IMR-90 (cell line): Measurements from ENCODE around the gene CLDN6. TPM values are rescaled to one million over a fixed set of nuclear protein-coding genes. Genes with fewer than 3 reads are reported as not detected.

Experiments used
- ATAC-seq: fragments of 200-7000 bp; cut with Tn5 transposase; 2 replicates; pipeline ENCODE4 v1.9.1; 2020; ENCODE audit warnings: low read depth, mild to moderate bottlenecking, moderate library complexity
- BruUV-seq: library from RNA; stranded (reverse); fragments of 400-500 nt; replicated peaks from 2 replicates; lab custom pipeline; 2021; lab: Mats Ljungman, UMichigan
- CTCF ChIA-PET: fragments of 300-600 bp; formaldehyde crosslinking; extraction: SDS; loops from one replicate; lab custom pipeline; 2021; ENCODE audit warnings: antibody characterized with exemption; lab: Yijun Ruan, JAX
- POLR2A ChIA-PET: fragments of 300-600 bp; sonication (Branson Sonifier 250); formaldehyde crosslinking; loops from one replicate; lab custom pipeline; 2022; ENCODE audit warnings: antibody characterized with exemption; ENCODE audit not compliant: unreplicated experiment; lab: Charles Lee
- DNase-seq: peaks from one replicate; pipeline ENCODE4 v3.0.0; 2013
- H2AFZ ChIP-seq: replicated peaks from 2 replicates; pipeline ENCODE3; 2013; ENCODE audit warnings: low read length, mild to moderate bottlenecking; ENCODE audit not compliant: poor library complexity
- H2AK5ac ChIP-seq: 2 replicates; pipeline ENCODE4 v1.6.1; 2013; ENCODE audit warnings: low read depth, low read length, inconsistent platforms
- H2AK9ac ChIP-seq: replicated peaks from 2 replicates; pipeline ENCODE3; 2013; ENCODE audit warnings: mild to moderate bottlenecking, low read depth, low read length, moderate library complexity; ENCODE audit not compliant: poor library complexity
- H2BK120ac ChIP-seq: 2 replicates; pipeline ENCODE4 v1.6.1; 2013; ENCODE audit warnings: low read depth, low read length, inconsistent platforms
- H2BK15ac ChIP-seq: 3 replicates; pipeline ENCODE4 v1.6.1; 2013; ENCODE audit warnings: low read depth, low read length, inconsistent platforms
- H2BK20ac ChIP-seq: 2 replicates; pipeline ENCODE4 v1.6.1; 2013; ENCODE audit warnings: low read depth, mild to moderate bottlenecking, inconsistent platforms, low read length, moderate library complexity
- H2BK5ac ChIP-seq: 2 replicates; pipeline ENCODE4 v1.6.1; 2013; ENCODE audit warnings: mild to moderate bottlenecking, low read depth, low read length, inconsistent platforms; ENCODE audit not compliant: poor library complexity, severe bottlenecking
- H3K14ac ChIP-seq: replicated peaks from 2 replicates; pipeline ENCODE4 v1.6.1; 2013; ENCODE audit warnings: low read depth, low read length, inconsistent platforms
- H3K18ac ChIP-seq: 2 replicates; pipeline ENCODE4 v1.6.1; 2013; ENCODE audit warnings: low read depth, low read length, control low read depth
- H3K23ac ChIP-seq: 2 replicates; pipeline ENCODE4 v1.6.1; 2013; ENCODE audit warnings: low read depth, low read length, inconsistent platforms
- H3K27ac ChIP-seq: 2 replicates; pipeline ENCODE4 v1.5.1; 2013; ENCODE audit warnings: mild to moderate bottlenecking, control low read depth, low read length; ENCODE audit not compliant: insufficient read depth
- H3K27me3 ChIP-seq: 2 replicates; pipeline ENCODE4 v1.6.1; 2013; ENCODE audit warnings: low read length; ENCODE audit not compliant: control insufficient read depth, insufficient read depth
- H3K36me3 ChIP-seq: 2 replicates; pipeline ENCODE4 v1.6.1; 2013; ENCODE audit warnings: low read length, mixed read lengths; ENCODE audit not compliant: control insufficient read depth, insufficient read depth
- H3K4ac ChIP-seq: 2 replicates; pipeline ENCODE4 v1.6.1; 2013; ENCODE audit warnings: low read depth, low read length, inconsistent platforms
- H3K4me1 ChIP-seq: 2 replicates; pipeline ENCODE4 v1.6.1; 2013; ENCODE audit warnings: low read length, mixed read lengths; ENCODE audit not compliant: control insufficient read depth, insufficient read depth
- H3K4me2 ChIP-seq: 2 replicates; pipeline ENCODE4 v1.6.1; 2013; ENCODE audit warnings: low read depth, mild to moderate bottlenecking, control low read depth, low read length, moderate library complexity
- H3K4me3 ChIP-seq: 2 replicates; pipeline ENCODE4 v1.5.1; 2013; ENCODE audit warnings: low read depth, mild to moderate bottlenecking, control low read depth, low read length, moderate library complexity; ENCODE audit not compliant: insufficient read depth
- H3K56ac ChIP-seq: 2 replicates; pipeline ENCODE4 v1.6.1; 2013; ENCODE audit warnings: low read length, inconsistent platforms; ENCODE audit not compliant: insufficient read depth; ENCODE audit errors: extremely low read depth
- H3K79me1 ChIP-seq, 2 experiments: 2 replicates each; pipeline ENCODE4 v1.6.1; 2013; ENCODE audit warnings: low read length in 2 of 2, inconsistent platforms in 1 of 2, low read depth in 1 of 2
- H3K9ac ChIP-seq: 2 replicates; pipeline ENCODE4 v1.6.1; 2013; ENCODE audit warnings: low read depth, low read length, control low read depth
- H3K9me1 ChIP-seq: 2 replicates; pipeline ENCODE4 v1.6.1; 2013; ENCODE audit warnings: low read length, inconsistent platforms; ENCODE audit not compliant: insufficient read depth
- H3K9me3 ChIP-seq: 2 replicates; pipeline ENCODE4 v1.6.1; 2013; ENCODE audit warnings: low read length; ENCODE audit not compliant: control insufficient read depth, insufficient read depth
- H4K20me1 ChIP-seq: 2 replicates; pipeline ENCODE4 v1.6.1; 2013; ENCODE audit warnings: low read length, inconsistent platforms; ENCODE audit not compliant: insufficient read depth
- H4K5ac ChIP-seq: 2 replicates; pipeline ENCODE4 v1.6.1; 2013; ENCODE audit warnings: mild to moderate bottlenecking, low read depth, low read length, control low read depth
- H4K8ac ChIP-seq, 2 experiments: 2 replicates each; pipeline ENCODE4 v1.6.1; 2013; ENCODE audit warnings: low read depth in 2 of 2, low read length in 2 of 2, control low read depth in 1 of 2, inconsistent platforms in 1 of 2
- H4K91ac ChIP-seq: 2 replicates; pipeline ENCODE4 v1.6.1; 2013; ENCODE audit warnings: low read depth, low read length, inconsistent platforms; ENCODE audit not compliant: insufficient read depth
- CTCF ChIP-seq: conservative IDR thresholded peaks from 2 replicates; pipeline ENCODE4 v1.5.1; 2012; ENCODE audit warnings: mild to moderate bottlenecking, low read depth, low read length, improper control_type of control experiment
- ELK1 ChIP-seq: fragments of 150-350 bp; IDR thresholded peaks from 2 replicates; pipeline ENCODE4 v1.6.1; 2016; ENCODE audit warnings: low read depth, mild to moderate bottlenecking, low read length, moderate library complexity, borderline replicate concordance
- RAD21 ChIP-seq: IDR thresholded peaks from 2 replicates; pipeline ENCODE4 v1.6.1; 2012; ENCODE audit warnings: low read length, improper control_type of control experiment
- USF2 ChIP-seq: fragments of 150-350 bp; IDR thresholded peaks from 2 replicates; pipeline ENCODE4 v1.6.1; 2017; ENCODE audit warnings: mild to moderate bottlenecking, antibody characterized with exemption, low read length, low read depth
- WGBS, 2 experiments: methylation state at CpG; one replicate each; pipeline versions ENCODE4 v1.1.5 to v1.1.7; 2013; ENCODE audit warnings: missing lambda C conversion rate in 2 of 2; ENCODE audit not compliant: insufficient read length in 1 of 2; ENCODE audit errors: extremely low coverage in 2 of 2; 5-methylcytosine and 5-hydroxymethylcytosine counted together
- dilution Hi-C: fragments of 300-500 bp; cut with HindIII; formaldehyde crosslinking; loops from one replicate; pipeline ENCODE4 v1.14.3; 2018; ENCODE audit warnings: low sequenced_read_pairs; ENCODE audit not compliant: unreplicated experiment
- in situ Hi-C: fragments of 300-500 bp; cut with MboI; formaldehyde crosslinking; loops from 3 replicates; pipeline ENCODE4 v1.14.3; 2019; ENCODE audit warnings: low sequenced_read_pairs, inconsistent platforms, mixed read lengths
- intact Hi-C: fragments of 100-400 bp; cut with micrococcal nuclease; formaldehyde crosslinking; loops from 2 replicates; pipeline ENCODE4 v1.10.0; 2022
- polyA plus RNA-seq, 3 experiments: library from polyadenylated mRNA; depleted of rRNA; stranded (reverse); fragments of >200 nt; gene quantifications; 2 replicates each; pipeline ENCODE4 v1.2.3, GENCODE V29; 2012; ENCODE audit warnings: low replicate concordance in 1 of 3
- total RNA-seq: library from RNA; depleted of rRNA; stranded (reverse); fragments of >200 nt; gene quantifications from 2 replicates; pipeline ENCODE4 v1.2.3, GENCODE V29; 2012

The CLDN6 gene
- total and polyA plus RNA-seq, 2 of the 4 experiments (the other 2 are of a cell fraction), result 0.14 TPM; not detected in 1

GRCh38 chr16:2966808-2967191 is 51.2 kb downstream of the CLDN6 start:
- ChIA-PET CTCF (no interaction called here), POLR2A (no interaction called here)
- H3K4me3 ChIP-seq, result no peak overlapping the region
- H3K4me1 ChIP-seq, result peaks cover 7% of the 10 kb centered on the region; the same call in 1 of the 2 replicates
- H3K23ac ChIP-seq, result no peak overlapping the region
- peaks cover 5 to 20% of the 10 kb centered on the region in 2 experiments; a peak in 3 of 4 replicates for H3K79me1 ChIP-seq
- no peak overlapping the region for H3K27ac ChIP-seq
- no peak overlapping the region for H3K56ac ChIP-seq
- peaks cover 33% of the 10 kb centered on the region for H4K20me1 ChIP-seq
- no peak overlapping the region for H3K18ac ChIP-seq
- H3K4me2 ChIP-seq, result no peak overlapping the region
- H4K5ac ChIP-seq, result no peak overlapping the region
- no peak overlapping the region for H2BK120ac ChIP-seq
- ATAC-seq, result no peak
- in situ Hi-C loops, result no loop called here
- dilution Hi-C loops, result no loop called here
- DNase-seq, result no peak
- H2AFZ ChIP-seq, result peak overlapping the region; percentile 3
- no peak overlapping the region for H2BK15ac ChIP-seq
- no peak overlapping the region for H2BK20ac ChIP-seq
- no TSS peak for BruUV-seq
- peaks cover under 1% of the 10 kb centered on the region; the same call in 1 of the 2 replicates for H3K36me3 ChIP-seq
- no peak overlapping the region for H2BK5ac ChIP-seq
- no peak overlapping the region for H2AK5ac ChIP-seq
- TF ChIP-seq ELK1 (no peak), CTCF (no peak), RAD21 (no peak), USF2 (no peak)
- H3K4ac ChIP-seq, result no peak overlapping the region
- no peaks in the 10 kb centered on the region; the same call in 1 of the 2 replicates for H3K9me3 ChIP-seq
- H3K27me3 ChIP-seq, result peaks cover 52% of the 10 kb centered on the region
- intact Hi-C loops, result no loop called here
- no peak overlapping the region for H3K9ac ChIP-seq
- H3K9me1 ChIP-seq, result peaks cover 17% of the 10 kb centered on the region
- H2AK9ac ChIP-seq, result no peak overlapping the region
- no peak overlapping the region for H3K14ac ChIP-seq
- no peak overlapping the region for H4K91ac ChIP-seq
- 8% methylated on average over 19 of the region's 46 CpGs; no CpG with 5 or more reads in 1 of the 2 experiments for WGBS, 2 experiments
- no peak overlapping the region for H4K8ac ChIP-seq
